Activated naive CD8-positive, alpha-beta T cell treated with anti-CD3 and anti-CD28 coated beads, Interleukin-2, amount 50 U/mL, for 24 hours (primary cell): Measurements from ENCODE around the gene C1D.

ENCODE experiments used
- ATAC-seq: fragments of 150-1000 bp; cut with Tn5 transposase; one replicate; pipeline ENCODE4 v1.10.0; 2021
- DNase-seq: peaks from one replicate; pipeline ENCODE4 v3.0.0; 2021
- H3K27ac Mint-ChIP-seq: one replicate; pipeline ENCODE4 v1.8.0; 2021; ENCODE audit warnings: mild to moderate bottlenecking, mixed read lengths
- H3K27me3 Mint-ChIP-seq: one replicate; pipeline ENCODE4 v1.8.0; 2021; ENCODE audit warnings: mixed read lengths
- H3K36me3 Mint-ChIP-seq: one replicate; pipeline ENCODE4 v1.8.0; 2021; ENCODE audit warnings: low read depth, mixed read lengths
- H3K4me1 Mint-ChIP-seq: one replicate; pipeline ENCODE4 v1.8.0; 2021; ENCODE audit warnings: mixed read lengths
- H3K4me3 Mint-ChIP-seq: one replicate; pipeline ENCODE4 v1.8.0; 2021; ENCODE audit warnings: mild to moderate bottlenecking, moderate library complexity, mixed read lengths
- H3K9me3 Mint-ChIP-seq: one replicate; pipeline ENCODE4 v1.8.0; 2021; ENCODE audit warnings: mixed read lengths

The C1D gene

DNA sequence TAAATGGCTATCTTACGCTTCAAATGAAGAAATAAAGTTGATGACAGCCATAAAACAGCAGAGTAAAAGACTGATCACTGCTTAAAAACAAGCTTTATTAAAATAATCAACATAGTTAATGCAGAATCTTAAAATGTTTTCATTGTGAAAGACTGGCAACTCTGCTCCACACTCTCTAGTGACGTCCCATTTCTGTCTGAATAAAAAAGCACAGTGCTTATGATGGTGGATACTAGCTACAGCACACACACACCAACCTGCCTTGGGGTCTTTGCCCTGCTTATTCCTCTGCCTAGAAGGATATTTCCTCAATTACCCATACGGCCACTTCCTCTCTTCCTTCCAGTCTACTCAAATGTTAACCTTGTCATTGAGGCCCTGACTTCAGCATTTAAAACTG is 19.1 kb downstream of the C1D start:
- Mint-ChIP-seq H3K4me3 (no peak overlapping the region), H3K9me3 (no peaks in the 10 kb centered on the region), H3K27ac (no peak overlapping the region), H3K4me1 (peaks cover 14% of the 10 kb centered on the region), H3K36me3 (peaks cover 16% of the 10 kb centered on the region), H3K27me3 (no peaks in the 10 kb centered on the region)
- DNase-seq, result no peak
- no peak for ATAC-seq

DNA sequence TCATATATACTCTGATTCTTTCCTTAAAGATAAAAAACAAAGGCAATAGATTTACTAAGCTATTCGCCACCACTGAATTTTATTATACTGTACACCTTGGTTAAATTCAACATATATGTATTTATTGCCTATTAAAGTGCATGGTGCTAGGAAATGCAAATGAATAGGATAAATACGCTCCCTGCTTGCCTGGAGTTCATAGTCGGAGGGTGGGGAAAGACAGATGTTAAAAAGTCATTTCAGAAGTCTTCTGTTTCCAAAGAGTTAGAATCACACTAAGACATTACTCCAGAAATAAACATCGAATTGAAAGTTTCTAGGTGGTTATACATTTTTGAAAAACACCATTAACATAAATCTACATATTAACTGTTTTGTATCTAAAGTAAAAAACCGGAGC is 19.8 kb downstream of the C1D start:
- DNase-seq (no peak), ATAC-seq (no peak)
- H3K27me3 Mint-ChIP-seq, result no peaks in the 10 kb centered on the region
- no peak overlapping the region for H3K4me3 Mint-ChIP-seq
- no peak overlapping the region for H3K27ac Mint-ChIP-seq
- peaks cover 10% of the 10 kb centered on the region for H3K4me1 Mint-ChIP-seq
- H3K36me3 Mint-ChIP-seq, result peaks cover 14% of the 10 kb centered on the region
- H3K9me3 Mint-ChIP-seq, result no peaks in the 10 kb centered on the region

DNA sequence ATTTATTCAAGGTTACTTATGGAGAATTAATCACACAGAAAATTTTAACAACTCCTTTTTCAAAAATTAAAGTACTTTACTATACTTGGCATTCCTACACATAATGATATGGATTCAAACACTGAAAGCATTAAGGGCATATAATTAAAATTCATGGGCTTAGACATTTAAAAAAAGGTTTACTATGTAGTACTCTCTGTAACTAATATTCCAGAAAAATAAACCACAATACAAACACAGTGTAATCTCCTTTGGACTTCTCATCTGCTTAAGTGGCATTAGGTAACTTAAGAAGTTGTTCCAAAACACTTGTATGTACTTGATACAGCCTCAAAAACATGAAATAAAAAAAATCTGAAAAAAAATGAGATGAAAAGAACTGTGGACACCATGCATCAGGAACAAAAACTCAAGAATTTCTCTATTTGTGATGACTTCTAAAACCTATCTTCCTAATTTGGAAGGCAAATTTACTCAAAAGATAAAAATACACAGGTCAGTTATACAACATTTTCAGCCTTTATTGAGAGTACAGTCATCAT is 21.0 kb downstream of the C1D start:
- DNase-seq (no peak), ATAC-seq (no peak)
- H3K27ac Mint-ChIP-seq, result no peak overlapping the region
- H3K9me3 Mint-ChIP-seq, result no peaks in the 10 kb centered on the region
- H3K27me3 Mint-ChIP-seq, result no peaks in the 10 kb centered on the region
- H3K4me3 Mint-ChIP-seq, result no peak overlapping the region
- H3K36me3 Mint-ChIP-seq, result peaks cover 12% of the 10 kb centered on the region
- peaks cover 10% of the 10 kb centered on the region for H3K4me1 Mint-ChIP-seq

DNA sequence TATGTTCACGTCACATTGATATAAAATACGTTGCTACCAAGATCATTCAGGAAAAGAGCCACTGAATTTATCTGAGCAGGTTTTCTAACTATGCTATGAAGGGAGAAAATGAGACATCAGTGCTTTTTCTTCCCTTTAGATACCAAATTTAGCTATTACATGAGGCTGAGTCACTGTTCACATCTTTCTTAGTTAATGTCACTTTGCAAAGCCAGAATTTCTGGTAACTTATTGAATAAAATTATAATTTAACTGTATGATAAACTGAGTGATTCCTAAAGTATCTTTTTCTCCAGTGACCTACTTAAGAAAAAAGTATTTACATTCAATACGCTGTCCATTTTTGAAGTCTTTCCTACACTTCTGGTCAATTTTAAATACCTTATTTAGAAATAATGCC is 22.7 kb downstream of the C1D start:
- ATAC-seq (no peak), DNase-seq (no peak)
- H3K9me3 Mint-ChIP-seq, result no peaks in the 10 kb centered on the region
- H3K36me3 Mint-ChIP-seq, result peaks cover 9% of the 10 kb centered on the region
- H3K27ac Mint-ChIP-seq, result no peak overlapping the region
- H3K4me3 Mint-ChIP-seq, result no peak overlapping the region
- peaks cover 10% of the 10 kb centered on the region for H3K4me1 Mint-ChIP-seq
- H3K27me3 Mint-ChIP-seq, result no peaks in the 10 kb centered on the region

DNA sequence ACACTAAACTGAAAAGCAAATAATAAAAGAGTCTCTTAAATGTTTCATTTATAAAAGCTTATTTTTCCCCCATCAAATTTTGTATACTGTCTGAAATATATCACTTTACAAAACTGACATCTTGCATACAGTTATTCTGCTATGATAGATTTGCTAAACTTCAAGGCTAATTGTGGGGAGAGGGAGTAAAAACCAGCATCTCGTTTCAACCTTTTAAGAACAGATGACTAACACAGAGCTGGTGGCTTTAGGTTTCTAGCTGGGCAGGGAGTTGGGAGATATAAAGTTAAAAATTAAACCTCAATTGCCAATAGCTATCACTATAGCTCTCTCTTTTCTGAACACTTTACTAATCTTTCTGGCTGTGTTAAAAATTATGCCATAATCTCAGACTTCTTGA is 23.5 kb downstream of the C1D start:
- Mint-ChIP-seq H3K36me3 (peaks cover 7% of the 10 kb centered on the region), H3K9me3 (no peaks in the 10 kb centered on the region), H3K4me3 (no peak overlapping the region), H3K27me3 (no peaks in the 10 kb centered on the region), H3K27ac (no peak overlapping the region), H3K4me1 (peaks cover 10% of the 10 kb centered on the region)
- no peak for DNase-seq
- ATAC-seq, result peak; percentile 49

DNA sequence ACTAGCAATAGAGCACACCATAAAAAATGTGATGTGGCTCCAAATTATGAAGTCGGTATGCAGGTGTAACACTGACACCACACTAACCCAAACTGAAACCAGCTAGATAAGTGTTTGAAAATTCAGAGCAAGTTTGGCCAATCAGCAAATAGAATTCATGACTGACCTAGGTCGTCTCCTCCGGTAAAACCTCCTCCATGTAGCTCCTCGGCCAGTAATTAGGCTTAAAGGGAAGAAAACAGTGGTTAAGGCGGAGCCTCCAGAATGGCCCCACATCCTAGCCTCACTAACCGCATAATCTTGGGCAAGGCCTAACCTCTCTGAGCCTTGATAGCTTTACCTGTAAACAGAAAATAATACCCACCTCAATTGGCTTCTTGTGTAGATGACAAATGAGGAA is 30.1 kb downstream of the C1D start:
- ATAC-seq (no peak), DNase-seq (no peak)
- H3K4me3 Mint-ChIP-seq, result no peak overlapping the region
- H3K9me3 Mint-ChIP-seq, result no peaks in the 10 kb centered on the region
- no peaks in the 10 kb centered on the region for H3K4me1 Mint-ChIP-seq
- H3K27ac Mint-ChIP-seq, result no peak overlapping the region
- no peaks in the 10 kb centered on the region for H3K36me3 Mint-ChIP-seq
- H3K27me3 Mint-ChIP-seq, result no peaks in the 10 kb centered on the region

DNA sequence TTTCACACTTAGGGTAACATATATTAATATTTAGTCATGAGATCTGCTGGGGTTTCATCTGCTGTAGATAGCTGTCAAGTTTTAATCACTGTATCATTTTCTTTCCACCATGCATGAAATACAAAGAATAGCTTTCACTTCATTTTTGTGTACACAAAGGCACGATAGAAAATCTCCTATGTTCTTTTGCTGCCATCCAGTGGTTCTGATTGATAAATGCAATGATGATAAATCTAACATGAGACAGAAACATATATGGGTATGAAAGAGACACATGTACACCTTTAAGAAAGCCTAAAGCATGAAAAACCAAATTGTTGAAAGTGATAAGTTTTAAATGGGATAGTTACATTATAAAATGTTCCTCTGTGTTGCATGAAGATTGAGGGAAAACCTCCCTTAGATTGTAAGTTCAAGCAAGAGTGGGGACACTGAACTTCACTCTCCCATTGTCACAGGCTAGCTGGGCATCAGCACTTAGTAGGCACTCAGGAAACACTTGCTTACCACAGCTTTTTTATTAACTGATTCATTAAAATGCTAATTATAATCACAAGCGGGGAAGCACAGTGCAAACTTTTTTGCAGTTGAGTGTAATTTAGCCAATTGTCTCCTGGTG is 31.2 kb downstream of the C1D start:
- no peaks in the 10 kb centered on the region for H3K4me1 Mint-ChIP-seq
- H3K27me3 Mint-ChIP-seq, result no peaks in the 10 kb centered on the region
- DNase-seq, result no peak
- H3K4me3 Mint-ChIP-seq, result no peak overlapping the region
- ATAC-seq, result no peak
- no peaks in the 10 kb centered on the region for H3K9me3 Mint-ChIP-seq
- no peak overlapping the region for H3K27ac Mint-ChIP-seq
- no peaks in the 10 kb centered on the region for H3K36me3 Mint-ChIP-seq

DNA sequence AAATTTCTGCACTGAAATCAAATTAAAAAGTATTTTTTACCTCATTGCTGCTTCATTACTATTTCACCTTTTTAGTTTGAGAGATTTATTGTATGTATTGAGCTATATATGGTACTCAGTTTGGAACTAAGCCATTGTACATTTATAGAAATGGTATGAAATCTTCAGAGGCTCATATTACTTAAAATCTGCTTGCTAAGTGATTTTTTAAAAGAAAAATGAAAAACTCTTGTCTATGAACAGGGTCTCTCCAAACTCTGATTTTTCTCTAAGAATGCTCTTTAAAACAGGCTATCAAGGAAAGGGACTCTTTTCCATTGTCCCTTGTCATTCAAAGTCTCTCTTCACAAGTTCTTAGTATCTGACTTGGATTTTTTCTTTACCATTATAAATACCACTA is 31.8 kb downstream of the C1D start:
- Mint-ChIP-seq H3K4me3 (no peak overlapping the region), H3K9me3 (no peaks in the 10 kb centered on the region), H3K27me3 (no peaks in the 10 kb centered on the region), H3K27ac (no peak overlapping the region), H3K4me1 (no peaks in the 10 kb centered on the region), H3K36me3 (no peaks in the 10 kb centered on the region)
- no peak for ATAC-seq
- no peak for DNase-seq

DNA sequence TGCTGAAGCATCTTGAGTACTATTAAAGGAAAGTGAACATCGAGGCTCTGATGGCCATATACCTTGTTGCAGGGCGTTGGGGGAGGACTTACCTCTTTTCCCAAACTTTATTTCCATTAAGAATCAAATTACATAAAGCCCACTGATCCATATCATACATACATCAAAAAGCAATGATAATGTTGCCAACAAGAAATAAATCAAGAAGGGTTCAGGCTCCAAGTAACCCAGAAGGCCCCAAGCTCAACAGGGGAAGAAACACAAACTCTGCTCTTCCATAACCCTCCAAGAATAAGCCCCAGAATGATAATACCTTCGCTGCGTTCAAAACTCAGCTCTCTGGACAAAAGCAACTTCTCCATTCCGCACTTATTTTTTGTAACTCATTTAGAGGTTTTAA is 32.3 kb downstream of the C1D start:
- ATAC-seq (no peak), DNase-seq (no peak)
- no peak overlapping the region for H3K27ac Mint-ChIP-seq
- H3K4me1 Mint-ChIP-seq, result no peaks in the 10 kb centered on the region
- no peaks in the 10 kb centered on the region for H3K9me3 Mint-ChIP-seq
- no peak overlapping the region for H3K4me3 Mint-ChIP-seq
- no peaks in the 10 kb centered on the region for H3K36me3 Mint-ChIP-seq
- H3K27me3 Mint-ChIP-seq, result peaks cover 3% of the 10 kb centered on the region

DNA sequence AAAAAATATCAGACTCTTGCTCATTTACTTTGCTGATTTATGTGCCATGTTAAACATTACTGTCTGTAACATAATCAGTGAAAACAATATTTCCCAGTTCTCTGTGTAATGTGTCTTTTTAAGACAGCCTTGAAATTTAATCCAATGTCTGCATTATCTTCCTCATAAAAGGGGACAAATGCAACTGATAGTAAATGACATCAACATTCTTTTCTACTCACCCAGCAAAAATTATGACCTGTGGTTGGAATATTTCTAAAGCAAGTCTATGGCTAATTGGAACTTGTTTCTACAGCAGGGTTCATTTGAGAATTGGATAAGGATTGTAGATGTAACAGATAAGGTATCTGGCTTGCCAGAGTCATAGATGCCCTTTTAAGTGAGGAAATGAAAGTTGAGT is 34.8 kb downstream of the C1D start:
- H3K4me1 Mint-ChIP-seq, result no peaks in the 10 kb centered on the region
- H3K27me3 Mint-ChIP-seq, result peaks cover 9% of the 10 kb centered on the region
- no peak overlapping the region for H3K4me3 Mint-ChIP-seq
- ATAC-seq (no peak), DNase-seq (no peak)
- no peaks in the 10 kb centered on the region for H3K36me3 Mint-ChIP-seq
- H3K27ac Mint-ChIP-seq, result no peak overlapping the region
- H3K9me3 Mint-ChIP-seq, result no peaks in the 10 kb centered on the region

DNA sequence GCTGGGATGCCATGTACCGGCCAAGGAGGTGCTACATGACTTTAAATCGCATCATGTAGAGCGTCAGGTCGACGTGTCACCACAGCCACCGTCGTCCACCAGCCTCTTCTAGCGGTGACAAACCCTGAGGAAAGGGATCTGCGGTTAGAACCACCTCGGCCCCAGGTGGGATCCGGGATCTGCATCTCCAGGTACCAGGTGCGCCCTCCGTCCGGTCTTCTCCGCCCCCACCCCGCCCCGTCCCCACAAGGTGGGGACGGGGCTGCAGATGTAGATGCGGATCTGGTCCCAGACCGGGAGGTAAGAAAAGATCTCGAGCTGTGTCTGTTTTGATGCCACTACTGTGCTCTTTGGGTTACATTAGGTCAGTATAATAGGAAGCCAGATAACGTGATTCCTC is 38.4 kb downstream of the C1D start:
- no peaks in the 10 kb centered on the region for H3K4me1 Mint-ChIP-seq
- DNase-seq (no peak), ATAC-seq (no peak)
- no peaks in the 10 kb centered on the region for H3K36me3 Mint-ChIP-seq
- H3K9me3 Mint-ChIP-seq, result no peaks in the 10 kb centered on the region
- H3K27me3 Mint-ChIP-seq, result peaks cover 9% of the 10 kb centered on the region
- H3K4me3 Mint-ChIP-seq, result no peak overlapping the region
- no peak overlapping the region for H3K27ac Mint-ChIP-seq

DNA sequence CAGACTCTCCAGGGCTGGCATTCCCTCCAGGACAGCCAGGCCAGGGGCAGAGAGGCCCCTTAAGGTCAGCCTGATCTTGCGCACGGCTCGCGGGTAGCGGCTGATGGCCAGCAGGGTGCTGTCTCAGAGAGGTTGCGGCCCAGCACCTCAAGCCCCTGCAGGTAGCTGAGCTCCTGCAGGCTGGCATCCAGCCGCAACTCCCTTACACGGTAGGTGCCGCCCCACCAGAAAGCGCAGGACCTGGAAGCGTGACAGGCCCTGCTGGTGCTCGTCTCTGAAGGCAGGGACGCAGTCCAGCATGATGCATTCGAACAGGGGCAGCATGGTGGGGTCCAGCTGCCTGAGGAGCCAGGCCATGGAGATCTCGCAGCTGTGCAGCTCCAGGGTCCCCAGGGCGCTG is 38.9 kb downstream of the C1D start:
- Mint-ChIP-seq H3K27me3 (peaks cover 9% of the 10 kb centered on the region), H3K4me1 (no peaks in the 10 kb centered on the region), H3K4me3 (no peak overlapping the region), H3K36me3 (no peaks in the 10 kb centered on the region), H3K9me3 (no peaks in the 10 kb centered on the region), H3K27ac (no peak overlapping the region)
- DNase-seq (no peak), ATAC-seq (no peak)

DNA sequence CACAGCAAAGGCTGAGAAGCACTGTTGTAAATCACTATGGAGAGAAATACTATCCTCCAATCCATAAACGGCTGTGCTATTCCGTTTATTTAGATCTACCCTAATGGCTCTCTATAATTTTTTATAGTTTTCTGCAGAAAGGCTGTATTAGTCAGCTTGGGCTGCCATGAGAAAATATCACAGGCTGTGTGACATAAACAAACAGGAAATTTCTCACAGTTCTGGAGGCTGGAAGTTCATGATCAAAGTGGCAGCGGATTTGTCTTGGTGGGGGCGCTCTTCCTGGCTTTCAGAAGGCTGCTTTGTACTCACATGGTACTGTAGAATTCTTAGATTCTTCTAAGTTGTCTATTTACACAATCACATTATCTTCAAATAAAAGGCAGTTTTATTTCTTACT is 44.1 kb downstream of the C1D start:
- DNase-seq (no peak), ATAC-seq (no peak)
- Mint-ChIP-seq H3K4me3 (no peak overlapping the region), H3K36me3 (no peaks in the 10 kb centered on the region), H3K27me3 (peaks cover 2% of the 10 kb centered on the region), H3K27ac (no peak overlapping the region), H3K9me3 (no peaks in the 10 kb centered on the region), H3K4me1 (no peaks in the 10 kb centered on the region)

DNA sequence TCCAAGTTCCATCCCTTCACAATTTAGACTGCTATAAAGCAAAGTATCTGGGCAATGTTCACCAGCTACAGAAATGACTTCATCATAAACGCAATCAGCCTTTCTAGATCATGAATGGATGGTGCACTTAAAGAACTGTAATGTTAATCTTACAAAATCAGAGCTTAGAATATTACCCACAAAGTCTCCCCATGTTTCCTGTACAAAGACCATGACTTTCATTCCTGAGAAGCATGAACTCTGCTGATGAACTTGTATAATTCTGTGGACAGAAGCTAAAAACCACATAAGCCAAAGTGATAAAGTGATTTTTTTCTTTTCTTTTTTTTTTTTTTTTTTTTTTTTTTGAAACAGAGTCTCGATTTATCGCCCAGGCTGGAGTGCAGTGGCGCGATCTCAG is 53.3 kb downstream of the C1D start:
- H3K36me3 Mint-ChIP-seq, result no peaks in the 10 kb centered on the region
- peaks cover 15% of the 10 kb centered on the region for H3K27me3 Mint-ChIP-seq
- no peak overlapping the region for H3K4me3 Mint-ChIP-seq
- H3K9me3 Mint-ChIP-seq, result no peaks in the 10 kb centered on the region
- no peak overlapping the region for H3K27ac Mint-ChIP-seq
- DNase-seq (no peak), ATAC-seq (no peak)
- H3K4me1 Mint-ChIP-seq, result no peaks in the 10 kb centered on the region

DNA sequence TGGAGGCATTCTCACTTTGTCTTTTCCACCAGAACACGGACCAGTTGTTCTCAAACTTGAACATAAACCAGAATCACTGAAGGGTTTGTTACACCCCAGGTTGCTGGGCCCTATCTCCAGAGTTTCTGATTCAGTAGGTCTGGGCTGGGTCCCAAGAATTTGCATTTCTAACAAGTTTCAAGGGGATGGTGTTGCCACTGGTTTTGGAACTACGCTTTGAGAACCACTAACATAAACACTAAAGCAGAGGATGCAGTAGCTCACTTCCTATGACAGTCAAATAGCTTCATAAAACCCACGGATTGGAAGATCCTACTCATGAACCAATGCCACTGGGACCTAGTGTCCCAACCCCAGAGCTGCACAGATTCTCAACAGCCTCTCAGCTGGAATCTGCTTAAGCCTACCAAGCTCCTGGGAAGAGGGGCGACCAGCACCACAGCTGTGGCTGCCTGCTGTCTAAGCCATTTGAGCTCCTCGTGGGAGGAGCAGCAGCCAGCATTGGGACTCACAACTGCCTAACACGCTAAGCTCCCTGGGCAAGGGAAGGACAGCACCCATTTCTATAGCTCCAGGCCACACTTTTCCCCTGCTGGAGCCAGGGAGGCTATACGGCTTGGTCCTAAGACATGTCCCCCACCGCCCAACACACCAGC is 62.5 kb downstream of the C1D start:
- Mint-ChIP-seq H3K27ac (no peak overlapping the region), H3K4me1 (no peaks in the 10 kb centered on the region)
- ATAC-seq, result no peak

DNA sequence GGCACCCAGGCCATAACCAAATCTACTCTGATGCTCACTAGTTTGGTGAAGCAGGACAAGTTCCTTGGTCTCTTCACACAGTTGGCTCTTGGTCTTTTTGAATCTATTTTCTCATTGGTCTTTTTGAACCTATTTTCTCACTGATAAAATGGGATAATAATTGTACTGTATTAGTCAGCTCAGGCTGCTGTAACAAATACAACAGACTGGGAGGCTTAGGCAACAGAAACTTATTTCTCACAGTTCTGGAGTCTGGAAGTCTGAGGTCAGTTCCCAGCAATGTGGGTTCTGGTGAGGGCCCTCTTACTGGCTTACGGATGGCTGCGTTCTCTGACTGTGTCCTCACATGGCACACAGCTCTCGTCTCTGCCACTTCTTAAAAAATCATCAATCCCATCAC is 63.5 kb downstream of the C1D start:
- no peak overlapping the region for H3K27ac Mint-ChIP-seq
- ATAC-seq (no peak), DNase-seq (no peak)
- H3K36me3 Mint-ChIP-seq, result no peaks in the 10 kb centered on the region
- H3K4me3 Mint-ChIP-seq, result no peak overlapping the region
- peaks cover 22% of the 10 kb centered on the region for H3K27me3 Mint-ChIP-seq
- no peaks in the 10 kb centered on the region for H3K9me3 Mint-ChIP-seq
- H3K4me1 Mint-ChIP-seq, result no peaks in the 10 kb centered on the region

More for the DNA sequence above, 62.5 kb downstream of the C1D start:
- peaks cover 25% of the 10 kb centered on the region for H3K27me3 Mint-ChIP-seq
- H3K9me3 Mint-ChIP-seq, result no peaks in the 10 kb centered on the region
- H3K36me3 Mint-ChIP-seq, result no peaks in the 10 kb centered on the region
- no peak for DNase-seq
- H3K4me3 Mint-ChIP-seq, result no peak overlapping the region
